Mesothelial cell of epicardium (in vitro differentiated cells): Measurements from ENCODE around the gene DDX46. TPM values are rescaled to one million over a fixed set of nuclear protein-coding genes. Genes with fewer than 3 reads are reported as not detected.
"Not testable (repeated sequence)": the region's sequence is repeated elsewhere in the genome, so short reads cannot be mapped to it uniquely, and the experiment has no call there.

ENCODE experiments used
- DNase-seq, 2 experiments: peaks; one replicate each; pipeline ENCODE4 v3.0.0; 2021; ENCODE audit warnings: low spot score in 2 of 2; ENCODE audit not compliant: unreplicated experiment in 2 of 2
- H3K27ac Mint-ChIP-seq: 2 replicates; pipeline ENCODE4 v1.8.0; 2021; ENCODE audit warnings: mixed read lengths
- H3K27me3 Mint-ChIP-seq: 2 replicates; pipeline ENCODE4 v1.8.0; 2021; ENCODE audit warnings: low read depth, mixed read lengths
- H3K36me3 Mint-ChIP-seq: 2 replicates; pipeline ENCODE4 v1.8.0; 2021; ENCODE audit warnings: mixed read lengths
- H3K4me1 Mint-ChIP-seq: 2 replicates; pipeline ENCODE4 v1.8.0; 2021; ENCODE audit warnings: mixed read lengths
- H3K4me3 Mint-ChIP-seq: 2 replicates; pipeline ENCODE4 v1.8.0; 2021; ENCODE audit warnings: mild to moderate bottlenecking, moderate library complexity, mixed read lengths
- H3K9me3 Mint-ChIP-seq: 2 replicates; pipeline ENCODE4 v1.8.0; 2021; ENCODE audit warnings: mixed read lengths
- total RNA-seq: library from RNA; stranded (reverse); gene quantifications from 3 replicates; pipeline ENCODE4 v1.2.1, GENCODE V29; 2021
- TF ChIP-seq, protein P1 (sequence below): fragments of 200-600 bp; sonication (generic); IDR thresholded peaks from one replicate; pipeline ENCODE4 v1.5.0; 2021; ENCODE audit warnings: antibody characterized with exemption; ENCODE audit not compliant: unreplicated experiment

The DDX46 gene, protein sequence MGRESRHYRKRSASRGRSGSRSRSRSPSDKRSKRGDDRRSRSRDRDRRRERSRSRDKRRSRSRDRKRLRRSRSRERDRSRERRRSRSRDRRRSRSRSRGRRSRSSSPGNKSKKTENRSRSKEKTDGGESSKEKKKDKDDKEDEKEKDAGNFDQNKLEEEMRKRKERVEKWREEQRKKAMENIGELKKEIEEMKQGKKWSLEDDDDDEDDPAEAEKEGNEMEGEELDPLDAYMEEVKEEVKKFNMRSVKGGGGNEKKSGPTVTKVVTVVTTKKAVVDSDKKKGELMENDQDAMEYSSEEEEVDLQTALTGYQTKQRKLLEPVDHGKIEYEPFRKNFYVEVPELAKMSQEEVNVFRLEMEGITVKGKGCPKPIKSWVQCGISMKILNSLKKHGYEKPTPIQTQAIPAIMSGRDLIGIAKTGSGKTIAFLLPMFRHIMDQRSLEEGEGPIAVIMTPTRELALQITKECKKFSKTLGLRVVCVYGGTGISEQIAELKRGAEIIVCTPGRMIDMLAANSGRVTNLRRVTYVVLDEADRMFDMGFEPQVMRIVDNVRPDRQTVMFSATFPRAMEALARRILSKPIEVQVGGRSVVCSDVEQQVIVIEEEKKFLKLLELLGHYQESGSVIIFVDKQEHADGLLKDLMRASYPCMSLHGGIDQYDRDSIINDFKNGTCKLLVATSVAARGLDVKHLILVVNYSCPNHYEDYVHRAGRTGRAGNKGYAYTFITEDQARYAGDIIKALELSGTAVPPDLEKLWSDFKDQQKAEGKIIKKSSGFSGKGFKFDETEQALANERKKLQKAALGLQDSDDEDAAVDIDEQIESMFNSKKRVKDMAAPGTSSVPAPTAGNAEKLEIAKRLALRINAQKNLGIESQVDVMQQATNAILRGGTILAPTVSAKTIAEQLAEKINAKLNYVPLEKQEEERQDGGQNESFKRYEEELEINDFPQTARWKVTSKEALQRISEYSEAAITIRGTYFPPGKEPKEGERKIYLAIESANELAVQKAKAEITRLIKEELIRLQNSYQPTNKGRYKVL
- 61.3 to 64.9 TPM (median 61.7 TPM) in 3 replicates for total RNA-seq

DNA sequence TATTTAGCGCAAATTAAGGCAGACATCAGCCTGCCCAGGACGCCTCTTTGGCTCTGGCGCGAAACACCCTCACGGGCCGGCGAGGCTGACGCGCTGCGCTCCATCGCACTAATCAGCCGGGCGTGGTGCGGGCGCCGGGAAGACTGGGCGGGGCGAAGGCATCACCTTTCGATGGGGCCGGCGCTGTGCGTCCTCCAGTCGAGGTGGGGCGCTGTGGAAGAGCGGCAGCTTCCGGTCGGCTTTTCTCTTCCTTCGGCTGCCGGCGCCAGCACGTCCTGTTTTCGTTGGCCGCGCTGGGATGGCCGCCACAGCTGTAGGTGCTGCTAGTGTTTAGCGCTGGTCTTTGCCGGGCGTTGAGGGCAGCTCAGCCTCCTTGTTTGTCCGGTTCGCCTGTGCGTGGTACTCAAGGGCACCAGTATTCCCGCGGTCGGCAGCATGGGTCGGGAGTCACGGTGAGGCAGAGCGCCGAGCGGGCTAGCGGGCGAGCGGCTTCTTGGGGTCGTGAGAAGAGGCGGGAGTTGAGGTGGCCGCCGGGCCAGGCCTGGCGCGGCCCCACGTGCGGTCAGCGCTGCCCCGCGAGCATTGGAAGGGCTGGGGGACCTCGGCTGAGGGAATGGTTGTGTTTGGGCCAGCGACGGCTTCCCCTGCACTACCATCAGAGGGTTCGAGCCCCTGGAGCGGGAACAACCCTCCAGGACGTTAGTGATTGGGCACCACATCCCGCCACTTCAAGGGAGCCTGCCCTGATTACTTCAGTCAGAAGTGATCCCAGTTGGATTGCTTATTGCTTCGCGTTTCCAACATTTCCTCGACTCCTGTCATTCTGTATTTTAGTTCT is at the start of gene DDX46:
Gene DDX46, plus strand, starts transcription at position 276 of the 838 bp plus-strand sequence. Its CDS starts 160 bp downstream, at position 436.
- peak; percentile 84 to 92 for DNase-seq
- Mint-ChIP-seq H3K27me3 (no peaks in the 10 kb centered on the region), H3K9me3 (no peaks in the 10 kb centered on the region), H3K27ac (peak within 1 kb of the TSS; percentile 97), H3K4me1 (peaks cover 18% of the 10 kb centered on the region), H3K4me3 (peak within 1 kb of the TSS; percentile 100), H3K36me3 (no peaks in the 10 kb centered on the region)
- TF ChIP-seq, protein P1, sequence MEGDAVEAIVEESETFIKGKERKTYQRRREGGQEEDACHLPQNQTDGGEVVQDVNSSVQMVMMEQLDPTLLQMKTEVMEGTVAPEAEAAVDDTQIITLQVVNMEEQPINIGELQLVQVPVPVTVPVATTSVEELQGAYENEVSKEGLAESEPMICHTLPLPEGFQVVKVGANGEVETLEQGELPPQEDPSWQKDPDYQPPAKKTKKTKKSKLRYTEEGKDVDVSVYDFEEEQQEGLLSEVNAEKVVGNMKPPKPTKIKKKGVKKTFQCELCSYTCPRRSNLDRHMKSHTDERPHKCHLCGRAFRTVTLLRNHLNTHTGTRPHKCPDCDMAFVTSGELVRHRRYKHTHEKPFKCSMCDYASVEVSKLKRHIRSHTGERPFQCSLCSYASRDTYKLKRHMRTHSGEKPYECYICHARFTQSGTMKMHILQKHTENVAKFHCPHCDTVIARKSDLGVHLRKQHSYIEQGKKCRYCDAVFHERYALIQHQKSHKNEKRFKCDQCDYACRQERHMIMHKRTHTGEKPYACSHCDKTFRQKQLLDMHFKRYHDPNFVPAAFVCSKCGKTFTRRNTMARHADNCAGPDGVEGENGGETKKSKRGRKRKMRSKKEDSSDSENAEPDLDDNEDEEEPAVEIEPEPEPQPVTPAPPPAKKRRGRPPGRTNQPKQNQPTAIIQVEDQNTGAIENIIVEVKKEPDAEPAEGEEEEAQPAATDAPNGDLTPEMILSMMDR: peak; percentile 56

DNA sequence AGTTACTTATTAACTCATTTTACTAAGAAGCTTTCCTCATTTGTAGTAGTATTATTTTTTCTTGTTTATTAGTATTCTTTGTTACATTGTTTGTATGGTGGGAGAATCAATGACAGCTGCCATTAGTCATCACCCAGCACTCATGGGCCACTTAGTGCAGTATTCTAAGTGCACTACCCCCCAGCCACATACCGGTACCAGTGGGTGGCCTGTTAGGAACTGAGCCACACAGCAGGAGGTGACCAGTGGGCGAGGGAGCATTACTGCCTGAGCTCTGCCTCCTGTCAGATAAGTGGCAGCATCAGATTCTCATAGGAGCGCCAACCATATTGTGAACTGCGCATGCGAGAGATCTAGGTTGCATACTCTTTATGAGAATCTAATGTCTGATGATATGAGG is 44.5 kb upstream of the DDX46 start:
- H3K36me3 Mint-ChIP-seq: peaks cover 35% of the 10 kb centered on the region
- DNase-seq: no peak
- no peaks in the 10 kb centered on the region for H3K9me3 Mint-ChIP-seq
- H3K4me3 Mint-ChIP-seq: no peak overlapping the region
- no peaks in the 10 kb centered on the region for H3K27me3 Mint-ChIP-seq
- no peak overlapping the region for H3K27ac Mint-ChIP-seq
- TF ChIP-seq, protein P1: no peak
- no peaks in the 10 kb centered on the region for H3K4me1 Mint-ChIP-seq

DNA sequence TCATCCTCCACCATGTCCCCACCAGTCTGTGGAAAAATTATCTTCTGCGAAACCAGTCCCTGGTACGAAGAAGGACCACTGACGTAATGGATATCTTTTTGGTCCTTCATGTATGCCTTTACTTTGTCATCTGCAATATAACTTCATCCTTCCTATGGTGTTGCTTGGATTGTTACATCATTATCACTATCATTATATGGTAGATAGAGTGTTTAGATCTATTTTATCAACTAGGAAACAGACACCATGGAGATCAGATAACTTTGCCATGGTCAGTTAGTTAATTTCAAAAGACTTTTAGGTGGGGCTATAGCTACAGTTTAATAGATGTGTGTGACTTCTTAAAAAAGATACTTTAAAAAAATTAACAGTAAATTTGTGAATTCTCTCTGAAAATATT is 44.0 kb upstream of the DDX46 start:
- TF ChIP-seq, protein P1: no peak
- no peaks in the 10 kb centered on the region for H3K4me1 Mint-ChIP-seq
- H3K27me3 Mint-ChIP-seq: no peaks in the 10 kb centered on the region
- H3K36me3 Mint-ChIP-seq: peaks cover 38% of the 10 kb centered on the region
- no peak for DNase-seq
- no peak overlapping the region for H3K4me3 Mint-ChIP-seq
- no peak overlapping the region for H3K27ac Mint-ChIP-seq
- no peaks in the 10 kb centered on the region for H3K9me3 Mint-ChIP-seq

DNA sequence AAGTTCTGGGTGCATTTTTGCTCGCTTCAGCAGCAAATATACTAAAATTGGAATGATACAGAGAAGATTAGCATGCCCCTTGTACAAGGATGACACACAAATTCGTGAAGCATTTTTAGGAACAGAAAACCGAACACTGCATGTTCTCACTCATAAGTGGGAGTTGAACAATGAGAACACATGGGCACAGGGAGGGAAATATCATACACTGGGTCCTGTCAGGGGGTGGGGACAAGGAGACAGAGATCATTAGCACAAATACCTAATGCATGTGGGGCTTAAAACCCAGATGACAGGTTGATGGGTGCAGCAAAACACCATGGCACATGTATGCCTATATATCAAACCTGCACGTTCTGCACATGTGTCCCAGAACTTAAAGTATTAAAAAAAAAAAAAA is 43.1 kb upstream of the DDX46 start:
- not testable (repeated sequence) for H3K27ac Mint-ChIP-seq

DNA sequence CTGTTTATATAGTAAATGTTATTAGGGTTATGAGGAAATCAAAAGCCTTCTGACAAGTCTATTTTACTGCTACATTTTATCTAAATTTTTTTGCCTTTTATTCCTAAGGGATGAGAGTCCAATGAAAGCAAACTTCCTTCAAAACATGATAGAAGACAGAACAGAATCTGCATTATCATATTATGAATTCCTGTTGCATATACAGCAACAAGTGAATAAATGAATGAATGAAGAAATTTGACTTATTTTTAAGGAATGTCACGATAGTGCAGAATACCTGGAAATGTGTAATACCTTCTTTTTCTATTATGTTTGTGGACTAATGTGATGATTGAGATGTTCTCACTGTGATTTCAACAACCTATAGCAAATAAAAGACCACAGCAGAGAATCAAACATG is 33.7 kb upstream of the DDX46 start:
- no peaks in the 10 kb centered on the region for H3K27me3 Mint-ChIP-seq
- TF ChIP-seq, protein P1: no peak
- DNase-seq: no peak
- no peaks in the 10 kb centered on the region for H3K9me3 Mint-ChIP-seq
- peaks cover 9% of the 10 kb centered on the region for H3K36me3 Mint-ChIP-seq
- H3K27ac Mint-ChIP-seq: no peak overlapping the region
- H3K4me3 Mint-ChIP-seq: no peak overlapping the region
- no peaks in the 10 kb centered on the region for H3K4me1 Mint-ChIP-seq

More for the DNA sequence above, 43.1 kb upstream of the DDX46 start:
- DNase-seq, H3K4me1 Mint-ChIP-seq, H3K27me3 Mint-ChIP-seq, H3K9me3 Mint-ChIP-seq, H3K4me3 Mint-ChIP-seq: not testable (repeated sequence)
- H3K36me3 Mint-ChIP-seq: peaks cover 38% of the 10 kb centered on the region
